WTC11 (cell line): Measurements from ENCODE around the gene EBPL.

Source experiments
- ATF3 ChIP-seq: sonication (generic); formaldehyde crosslinking; conservative IDR thresholded peaks from 2 replicates; pipeline ENCODE4 v1.8.1; 2022; ENCODE audit warnings: mild to moderate bottlenecking, missing genetic modification reagents
- CDX4 ChIP-seq: fragments of 250-450 bp; sonication (Bioruptor Pico); IDR thresholded peaks from 2 replicates; pipeline ENCODE4 v1.9.0; 2021; ENCODE audit warnings: moderate library complexity, mild to moderate bottlenecking, inconsistent platforms, borderline replicate concordance
- CTCF ChIP-seq: fragments of 200-600 bp; IDR thresholded peaks from 2 replicates; pipeline ENCODE4 v1.8.0; 2022; ENCODE audit warnings: antibody characterized with exemption
- FOXJ3 ChIP-seq: sonication (generic); formaldehyde crosslinking; IDR thresholded peaks from 2 replicates; pipeline ENCODE4 v1.9.0; 2021; ENCODE audit warnings: missing genetic modification reagents, mild to moderate bottlenecking, borderline replicate concordance
- FOXP1 ChIP-seq: sonication (generic); formaldehyde crosslinking; IDR thresholded peaks from 2 replicates; pipeline ENCODE4 v1.8.0; 2022; ENCODE audit warnings: missing genetic modification reagents, mild to moderate bottlenecking, moderate library complexity, borderline replicate concordance
- IRF2 ChIP-seq: sonication (generic); formaldehyde crosslinking; IDR thresholded peaks from 2 replicates; pipeline ENCODE4 v1.8.0; 2022; ENCODE audit warnings: low read depth, missing genetic modification reagents, borderline replicate concordance
- MLX ChIP-seq: sonication (generic); formaldehyde crosslinking; IDR thresholded peaks from 2 replicates; pipeline ENCODE4 v1.8.1; 2023; ENCODE audit warnings: mild to moderate bottlenecking, missing genetic modification reagents, moderate library complexity
- MYBL2 ChIP-seq: sonication (generic); formaldehyde crosslinking; IDR thresholded peaks from 2 replicates; pipeline ENCODE4 v1.8.1; 2023; ENCODE audit warnings: mild to moderate bottlenecking, moderate library complexity, missing genetic modification reagents
- NR2C2 ChIP-seq: sonication (generic); formaldehyde crosslinking; IDR thresholded peaks from 2 replicates; pipeline ENCODE4 v1.8.0; 2022; ENCODE audit warnings: mild to moderate bottlenecking, missing genetic modification reagents
- TEAD4 ChIP-seq: sonication (generic); formaldehyde crosslinking; IDR thresholded peaks from 2 replicates; pipeline ENCODE4 v1.8.0; 2022; ENCODE audit warnings: mild to moderate bottlenecking, missing genetic modification reagents
- ZBTB21 ChIP-seq: sonication (generic); formaldehyde crosslinking; IDR thresholded peaks from 2 replicates; pipeline ENCODE4 v1.8.1; 2023; ENCODE audit warnings: mild to moderate bottlenecking, missing genetic modification reagents, borderline replicate concordance
- ZNF232 ChIP-seq: sonication (generic); formaldehyde crosslinking; IDR thresholded peaks from 2 replicates; pipeline ENCODE4 v1.8.0; 2022; ENCODE audit warnings: mild to moderate bottlenecking, missing genetic modification reagents
- TF ChIP-seq, protein P1 (sequence below): sonication (generic); formaldehyde crosslinking; IDR thresholded peaks from 2 replicates; pipeline ENCODE4 v1.8.1; 2022; ENCODE audit warnings: low read depth, missing genetic modification reagents, borderline replicate concordance

DNA sequence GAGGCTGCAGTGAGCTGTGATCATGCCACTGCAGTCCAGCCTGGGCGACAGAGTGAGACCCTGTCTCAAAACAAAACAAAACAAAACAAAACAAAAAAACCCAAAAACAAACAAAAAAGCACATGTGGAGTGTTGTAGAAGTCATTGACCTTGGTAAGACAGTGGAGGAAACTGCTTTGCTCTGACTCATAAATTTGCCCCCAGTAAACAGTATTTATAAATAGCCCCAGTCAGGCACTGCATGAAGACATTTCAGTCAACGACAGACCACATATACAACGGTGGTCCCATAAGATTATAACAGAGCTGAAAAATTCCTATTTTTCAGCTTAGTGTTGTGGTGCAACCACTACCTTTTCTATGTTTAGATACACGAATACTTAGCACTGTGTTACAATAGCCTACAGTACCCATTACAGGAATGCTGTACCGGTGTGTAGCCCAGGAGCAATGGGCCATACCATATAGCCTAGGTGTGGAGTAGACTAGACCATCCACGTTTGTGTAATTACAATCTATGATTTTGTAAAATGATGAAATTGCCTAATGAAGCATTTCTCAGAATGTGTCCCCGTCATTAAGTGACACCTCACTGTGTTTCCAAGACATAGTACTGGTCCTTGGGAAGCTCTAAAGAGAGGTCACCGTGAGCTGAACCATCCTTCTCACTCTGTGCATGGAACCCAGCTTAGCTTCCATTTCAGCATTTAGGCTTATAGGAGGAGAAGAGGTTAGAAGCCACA lies 61.9 kb downstream of the EBPL start:
- TF ChIP-seq CTCF (no peak), TEAD4 (CRISPR knock-in tag) (no peak), MYBL2 (CRISPR knock-in tag) (no peak), MLX (CRISPR knock-in tag) (no peak), NR2C2 (CRISPR knock-in tag) (no peak), ATF3 (no peak), ZNF232 (CRISPR knock-in tag) (no peak), IRF2 (CRISPR knock-in tag) (no peak), ZBTB21 (CRISPR knock-in tag) (no peak), FOXJ3 (CRISPR knock-in tag) (no peak), CDX4 (CRISPR knock-in tag) (no peak), FOXP1 (CRISPR knock-in tag) (no peak)
- TF ChIP-seq, protein P1, sequence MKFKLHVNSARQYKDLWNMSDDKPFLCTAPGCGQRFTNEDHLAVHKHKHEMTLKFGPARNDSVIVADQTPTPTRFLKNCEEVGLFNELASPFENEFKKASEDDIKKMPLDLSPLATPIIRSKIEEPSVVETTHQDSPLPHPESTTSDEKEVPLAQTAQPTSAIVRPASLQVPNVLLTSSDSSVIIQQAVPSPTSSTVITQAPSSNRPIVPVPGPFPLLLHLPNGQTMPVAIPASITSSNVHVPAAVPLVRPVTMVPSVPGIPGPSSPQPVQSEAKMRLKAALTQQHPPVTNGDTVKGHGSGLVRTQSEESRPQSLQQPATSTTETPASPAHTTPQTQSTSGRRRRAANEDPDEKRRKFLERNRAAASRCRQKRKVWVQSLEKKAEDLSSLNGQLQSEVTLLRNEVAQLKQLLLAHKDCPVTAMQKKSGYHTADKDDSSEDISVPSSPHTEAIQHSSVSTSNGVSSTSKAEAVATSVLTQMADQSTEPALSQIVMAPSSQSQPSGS (CRISPR knock-in tag) = no peak
